Activated CD8-positive, alpha-beta memory T cell treated with anti-CD3 and anti-CD28 coated beads, Interleukin-2, amount 50 U/mL, for 24 hours (primary cell): ENCODE data around the gene CASR.

Experiments used
- DNase-seq: peaks from one replicate; pipeline ENCODE4 v3.0.0-alpha.2; 2020; ENCODE audit errors: extremely low read depth

The CASR gene

GRCh38 chr3:122215592-122216298 is 32.3 kb downstream of the CASR start:
- no peak for DNase-seq

GRCh38 chr3:122217901-122218300 is 34.4 kb downstream of the CASR start:
- DNase-seq, result no peak

- DNase-seq, result no peak
Measured at GRCh38 chr3:122219242-122219872, 35.9 kb downstream of the CASR start.

- DNase-seq, result no peak
Measured at GRCh38 chr3:122227036-122227781, 43.7 kb downstream of the CASR start.

GRCh38 chr3:122230174-122230573 is 46.7 kb downstream of the CASR start:
- no peak for DNase-seq

DNA sequence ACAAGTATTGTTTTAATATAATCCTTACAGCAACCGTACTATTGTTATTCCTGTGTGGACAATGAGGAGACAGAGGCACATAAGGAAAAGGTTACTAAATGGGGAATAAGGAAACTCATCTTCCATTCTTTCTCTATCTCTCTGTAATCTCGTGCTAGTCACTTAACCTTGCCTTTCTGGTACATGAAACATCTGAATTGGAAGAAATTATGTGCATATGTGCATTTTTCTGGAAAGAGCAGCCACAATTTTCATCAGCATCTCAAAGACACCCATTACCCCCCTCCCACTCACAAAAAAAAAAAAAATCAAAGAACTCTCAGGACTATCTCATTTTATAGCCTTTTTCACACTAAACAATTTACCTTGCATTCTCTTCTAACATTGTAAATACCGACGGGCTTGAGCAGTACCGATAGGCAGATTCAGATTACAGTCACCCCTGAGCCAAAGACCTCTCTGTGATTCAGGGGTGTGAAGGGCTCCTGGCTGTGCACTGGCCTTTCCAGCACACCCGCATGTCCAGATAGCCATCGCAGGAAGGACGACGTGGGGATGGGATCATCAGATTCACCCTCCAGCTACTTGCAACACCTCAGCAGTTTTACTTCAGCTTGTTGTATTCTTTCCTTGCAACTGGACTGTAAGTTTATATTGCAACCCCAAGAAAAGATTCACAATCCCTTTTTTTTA is 48.1 kb downstream of the CASR start:
- DNase-seq, result no peak

DNA sequence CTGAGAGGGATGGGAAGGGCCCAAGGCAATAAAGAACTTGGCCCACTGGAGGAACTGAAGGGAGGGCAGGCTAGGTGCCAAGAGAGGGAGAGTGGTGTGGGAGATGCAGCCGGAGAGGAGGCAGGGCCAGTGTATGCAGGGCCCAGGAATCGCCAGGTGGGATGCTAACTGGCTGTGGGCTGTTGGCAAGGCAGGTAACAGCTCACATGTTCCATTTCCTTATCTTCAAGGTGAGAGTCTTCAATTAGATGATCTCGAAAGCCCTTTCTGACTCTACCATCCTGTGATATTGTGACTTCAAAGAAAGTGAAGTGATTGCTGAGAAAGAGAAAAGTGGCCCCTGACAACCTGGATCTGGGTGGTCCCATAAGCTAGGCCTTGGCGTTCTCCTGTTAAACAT is 49.0 kb downstream of the CASR start:
- DNase-seq, result no peak

DNA sequence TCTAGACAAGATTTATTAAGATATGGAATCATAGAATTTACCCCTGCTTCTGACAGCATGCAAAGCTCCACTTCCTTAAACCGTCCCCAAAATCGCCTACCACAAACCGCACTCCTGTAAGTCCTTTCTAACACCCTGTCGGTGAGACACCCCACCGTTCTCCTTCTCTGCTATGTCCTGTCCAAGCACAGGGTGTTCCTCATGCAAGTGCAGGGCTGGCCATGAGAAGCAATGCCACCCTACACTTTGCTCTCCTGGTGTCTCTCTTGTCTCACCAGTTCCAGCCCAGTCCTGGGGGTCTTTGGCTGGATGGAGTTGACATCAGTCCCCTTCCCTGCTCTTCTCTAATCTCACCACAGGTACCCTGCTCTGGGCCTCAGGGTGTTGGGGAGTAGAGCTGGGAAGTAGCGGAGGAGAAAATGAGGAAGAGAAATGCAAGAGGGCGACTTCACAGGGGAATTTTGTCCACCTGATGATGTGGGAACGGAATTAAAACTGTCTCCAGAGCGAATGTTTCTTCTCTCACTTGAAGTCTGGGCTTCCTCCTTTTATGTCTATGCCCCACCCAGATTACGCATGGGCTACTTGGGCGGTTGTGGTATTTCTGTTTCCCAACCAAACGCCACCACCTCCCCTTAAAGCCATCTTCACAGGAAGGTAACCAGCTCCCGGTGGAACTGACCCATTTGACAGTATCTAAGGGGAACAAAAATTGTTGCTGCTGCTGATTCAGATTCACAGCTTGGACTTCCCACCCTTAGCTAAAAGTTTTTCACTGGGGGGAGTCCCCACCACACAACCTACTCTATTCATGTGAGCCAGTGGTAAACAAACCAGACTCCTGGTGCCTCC is 49.9 kb downstream of the CASR start:
- DNase-seq, result no peak

DNA sequence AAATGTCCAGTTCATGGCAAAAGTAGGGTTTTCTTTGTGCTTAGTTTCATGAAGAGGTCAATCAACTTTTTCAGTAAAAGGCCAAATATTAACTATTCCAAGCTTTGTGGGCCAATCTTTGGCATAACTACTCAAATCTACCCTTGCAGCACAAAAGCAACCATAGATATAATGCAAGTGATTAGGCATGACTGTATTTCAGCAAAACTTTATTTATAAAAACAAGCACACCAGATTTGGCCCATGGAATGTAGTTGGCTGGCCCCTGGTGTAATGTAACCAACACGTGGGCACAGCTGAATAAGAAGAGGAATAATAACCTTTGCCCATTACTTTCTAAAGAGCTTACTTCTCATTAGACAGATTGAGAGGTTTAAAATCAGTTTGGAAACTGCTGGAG is 50.6 kb downstream of the CASR start:
- no peak for DNase-seq

- no peak for DNase-seq
Measured at GRCh38 chr3:122235147-122235546, 51.7 kb downstream of the CASR start.

- no peak for DNase-seq
Measured at GRCh38 chr3:122239112-122239511, 55.6 kb downstream of the CASR start.

DNA sequence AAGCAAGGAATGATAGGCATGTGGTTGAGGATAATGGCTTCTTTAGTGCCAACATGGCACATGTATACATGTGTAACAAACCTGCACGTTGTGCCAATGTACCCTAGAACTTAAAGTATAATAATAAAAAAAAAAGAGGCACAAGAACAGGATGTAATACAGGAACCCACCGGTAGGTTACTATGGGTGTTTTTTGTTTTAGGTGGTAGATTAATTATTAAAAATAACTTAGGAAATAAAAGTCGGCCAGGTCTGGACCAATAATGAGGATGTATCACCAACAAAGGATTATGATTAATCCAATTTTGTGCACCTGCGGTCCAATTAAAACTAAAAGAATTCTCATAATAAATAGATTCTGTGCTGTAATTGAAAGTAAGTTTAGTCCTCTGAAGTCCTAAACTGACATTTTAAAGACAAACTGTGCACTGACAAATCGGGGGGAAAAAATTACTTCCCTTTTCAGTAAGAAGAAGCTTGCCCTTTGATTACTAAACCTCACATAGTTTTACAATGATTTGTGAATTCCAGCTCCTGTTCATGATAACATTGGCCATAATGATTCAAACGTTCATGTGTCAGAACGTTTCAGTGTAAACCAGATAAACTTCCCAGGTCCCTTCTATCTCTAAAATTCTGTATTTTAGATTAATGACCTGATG is 62.2 kb downstream of the CASR start:
- DNase-seq, result no peak

- DNase-seq, result no peak
Measured at GRCh38 chr3:122246199-122246598, 62.7 kb downstream of the CASR start.

- DNase-seq, result no peak
Measured at GRCh38 chr3:122247087-122247824, 63.8 kb downstream of the CASR start.

DNA sequence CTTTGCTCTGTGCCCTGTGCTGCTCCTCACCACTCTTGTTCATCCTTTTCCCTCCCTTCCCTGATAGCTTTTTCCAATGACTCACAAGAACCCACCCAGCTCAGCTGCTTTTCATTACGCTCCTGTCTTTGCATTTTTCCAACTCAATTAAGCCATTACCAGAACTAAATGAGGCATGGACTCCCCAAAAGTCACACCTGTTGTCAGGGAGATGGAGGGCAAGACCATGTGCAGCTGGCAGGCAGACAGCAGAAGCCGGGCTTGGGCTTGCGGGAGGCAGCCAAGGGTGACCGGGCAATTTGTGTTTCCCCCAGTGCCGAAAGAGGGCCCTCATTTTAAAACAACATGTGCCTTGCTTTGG is 64.3 kb downstream of the CASR start:
- no peak for DNase-seq

DNA sequence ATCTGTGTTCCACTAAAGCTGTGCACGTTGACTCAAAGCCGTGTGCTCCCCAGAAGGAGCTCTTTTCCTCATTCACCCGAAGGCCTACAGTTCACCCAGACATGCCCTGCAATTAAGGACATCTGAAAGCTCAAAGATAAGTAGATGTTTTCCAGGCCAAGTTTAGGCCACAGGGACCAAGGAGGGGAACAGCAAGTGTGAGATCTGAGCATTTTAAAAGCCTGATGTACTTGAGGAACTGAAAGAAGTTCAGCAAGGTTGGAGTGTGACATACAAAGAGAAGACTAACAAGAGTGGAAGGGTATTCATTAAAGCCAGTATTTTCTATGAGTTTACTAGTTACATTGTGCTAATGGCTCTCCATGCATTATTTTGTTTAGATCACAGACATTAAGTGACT is 68.0 kb downstream of the CASR start:
- no peak for DNase-seq

DNA sequence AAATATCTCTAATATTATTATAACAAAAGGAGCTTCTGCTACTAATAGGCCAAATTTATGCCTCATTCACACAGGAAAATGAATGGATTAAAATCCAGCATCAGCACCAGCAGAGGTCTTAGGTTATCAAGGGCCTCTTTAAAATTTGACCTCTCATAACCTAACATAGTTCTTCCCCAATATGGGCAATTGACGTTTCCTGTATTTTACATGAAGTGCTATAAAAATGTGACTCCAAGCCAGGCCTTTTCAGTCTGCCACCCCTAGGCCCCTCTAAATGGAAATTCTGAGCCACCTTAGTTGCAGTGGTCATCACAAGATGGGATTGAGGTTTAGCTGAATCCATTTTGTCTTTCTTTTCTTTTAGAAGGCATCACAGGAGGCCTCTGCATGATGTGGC is 70.1 kb downstream of the CASR start:
- no peak for DNase-seq

DNA sequence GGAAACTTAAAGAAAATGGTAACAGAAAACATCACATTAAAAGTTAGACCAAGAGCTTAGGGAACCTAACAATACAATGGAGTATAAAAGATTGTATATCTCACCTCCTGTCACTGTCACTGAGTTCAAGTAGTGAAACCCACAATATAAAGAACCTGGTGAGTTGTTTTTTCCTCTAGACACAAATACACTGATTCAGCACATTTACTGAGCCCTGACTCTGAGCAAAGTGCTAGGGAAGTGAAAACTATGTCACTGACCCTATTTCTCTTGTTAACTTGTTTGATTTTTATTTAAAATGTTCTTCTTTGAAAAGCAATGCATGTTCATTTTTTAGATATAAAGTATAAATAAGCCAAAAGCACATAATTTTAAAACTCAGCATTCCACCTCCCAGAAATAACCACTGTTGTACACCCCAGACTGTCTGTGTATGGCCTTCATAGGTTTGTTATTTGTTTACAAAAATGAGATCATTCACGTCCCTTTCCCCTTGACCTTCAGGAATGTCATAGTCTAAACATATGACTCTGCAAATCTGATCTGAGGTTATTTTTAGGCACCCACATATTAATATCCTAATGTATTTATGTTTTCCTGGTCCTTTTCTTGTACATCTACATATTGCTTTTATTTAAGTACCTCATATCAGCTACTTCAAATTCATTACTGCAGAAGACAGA is 72.4 kb downstream of the CASR start:
- no peak for DNase-seq

- no peak for DNase-seq
Measured at GRCh38 chr3:122257644-122258364, 74.3 kb downstream of the CASR start.
